Inferior parietal cortex (tissue), 1 donor: ENCODE measurements around the gene ARHGAP22.

Experiments used
- DNase-seq: peaks from one replicate; pipeline ENCODE4 v3.0.0-alpha.2; 2016; ENCODE audit errors: extremely low spot score

ARHGAP22 gene

DNA sequence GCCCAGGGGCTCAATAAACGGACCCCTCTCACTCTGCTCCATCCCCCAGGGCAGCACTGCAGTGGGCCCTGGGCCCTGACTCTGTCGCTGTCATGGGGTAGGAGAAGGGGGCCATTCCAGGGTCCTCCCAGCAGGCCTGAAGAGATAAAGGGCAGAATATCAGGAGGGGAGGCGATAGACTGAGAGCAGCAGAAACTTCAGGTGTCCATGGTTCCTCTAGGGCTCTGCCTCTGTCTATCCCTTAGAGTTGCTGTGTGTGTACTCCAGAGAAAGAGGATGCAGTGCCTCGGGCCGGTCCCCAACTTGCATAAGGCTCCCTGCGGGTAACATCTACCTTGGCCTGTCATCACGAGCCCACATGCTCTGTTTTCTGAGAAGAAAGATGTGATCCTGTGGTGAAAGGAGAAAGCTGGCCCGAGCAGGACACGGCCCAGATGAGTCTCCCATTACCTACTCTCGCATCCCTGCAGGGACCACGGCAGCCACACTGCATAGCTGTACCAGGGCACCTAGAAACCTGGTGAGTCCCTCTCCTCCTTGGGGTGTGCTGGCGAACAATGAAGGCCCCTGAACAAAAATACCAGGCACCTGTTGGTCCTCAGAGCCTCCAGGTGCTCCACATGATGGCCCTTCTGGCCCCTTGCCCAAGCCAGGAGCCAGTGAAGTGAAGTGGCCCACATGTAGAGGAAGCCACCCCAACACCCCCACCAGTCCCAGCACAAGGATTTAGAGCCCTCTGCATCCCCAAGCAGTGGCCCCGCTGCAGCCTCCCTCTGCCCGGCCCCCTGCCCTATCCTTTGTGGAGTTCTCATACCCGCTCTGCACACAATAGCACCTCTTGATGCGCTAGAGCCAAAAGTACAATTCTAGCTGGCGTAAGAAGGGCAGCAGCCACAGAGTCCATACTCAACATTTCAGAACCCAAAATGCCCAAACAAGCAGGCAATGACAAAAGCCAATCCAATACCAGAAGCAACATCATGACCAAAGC lies 106.8 kb downstream of the ARHGAP22 start:
- DNase-seq = no peak

- DNase-seq = no peak
Measured at GRCh38 chr10:48496831-48497779, 107.8 kb downstream of the ARHGAP22 start.

DNA sequence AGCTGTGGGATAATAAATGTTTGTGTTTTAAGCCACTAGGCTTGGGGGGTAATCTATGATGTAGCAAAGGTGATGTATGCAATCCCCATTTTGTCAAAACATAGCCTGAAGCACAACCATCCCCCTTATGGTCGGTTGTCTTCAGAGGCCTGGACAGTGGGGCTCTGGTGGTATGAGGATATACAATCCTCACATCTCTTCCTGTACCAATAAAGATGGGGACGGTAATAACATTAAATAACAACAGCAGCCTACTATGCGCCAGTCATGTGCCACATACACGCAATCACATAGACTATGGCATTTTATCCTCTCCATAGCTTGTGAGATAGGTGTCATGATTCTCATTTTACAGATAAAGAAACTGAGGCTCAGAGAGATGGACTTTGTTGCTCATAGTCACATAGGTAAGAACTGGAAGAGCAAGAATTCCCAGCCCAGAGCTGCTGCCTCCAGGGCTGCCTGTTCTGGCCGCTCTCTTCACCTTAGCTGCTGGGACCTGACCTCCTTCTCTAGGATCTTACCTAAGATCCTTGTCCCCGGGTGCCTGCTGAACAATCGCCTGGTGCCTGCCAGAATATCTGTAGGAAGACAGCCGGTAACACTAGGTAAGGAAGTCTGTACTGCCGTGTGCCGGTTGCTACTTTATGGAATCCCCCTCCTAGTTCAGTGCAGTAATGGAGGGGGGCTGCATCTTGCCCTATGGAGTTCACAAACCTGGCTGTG lies 108.6 kb downstream of the ARHGAP22 start:
- DNase-seq = no peak

GRCh38 chr10:48495282-48496045 lies 109.4 kb downstream of the ARHGAP22 start:
- no peak for DNase-seq

- DNase-seq = no peak
Measured at GRCh38 chr10:48494611-48495010, 110.3 kb downstream of the ARHGAP22 start.

DNA sequence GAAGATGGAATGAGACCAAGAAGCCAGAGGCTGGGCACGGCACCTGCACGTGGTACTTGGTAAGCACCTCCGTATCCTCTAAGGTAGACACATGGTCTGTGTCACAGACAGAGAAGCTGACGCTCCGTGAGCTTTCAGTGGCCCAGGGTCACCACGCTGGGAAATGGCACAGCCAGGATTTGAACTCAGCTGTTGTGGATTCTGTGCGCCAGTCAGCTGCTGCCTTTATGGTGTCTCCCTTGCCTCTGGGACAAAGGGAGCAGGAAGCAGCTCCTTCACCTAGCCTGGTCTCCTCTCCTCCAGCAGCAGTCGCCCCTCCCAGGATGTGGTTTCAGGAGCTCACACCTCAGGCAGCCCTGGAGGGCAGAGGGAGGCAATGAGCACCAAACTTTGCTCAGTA lies 110.8 kb downstream of the ARHGAP22 start:
- no peak for DNase-seq

- no peak for DNase-seq
Measured at GRCh38 chr10:48493083-48493871, 111.6 kb downstream of the ARHGAP22 start.

GRCh38 chr10:48492201-48492600 lies 112.7 kb downstream of the ARHGAP22 start:
- DNase-seq = no peak

DNA sequence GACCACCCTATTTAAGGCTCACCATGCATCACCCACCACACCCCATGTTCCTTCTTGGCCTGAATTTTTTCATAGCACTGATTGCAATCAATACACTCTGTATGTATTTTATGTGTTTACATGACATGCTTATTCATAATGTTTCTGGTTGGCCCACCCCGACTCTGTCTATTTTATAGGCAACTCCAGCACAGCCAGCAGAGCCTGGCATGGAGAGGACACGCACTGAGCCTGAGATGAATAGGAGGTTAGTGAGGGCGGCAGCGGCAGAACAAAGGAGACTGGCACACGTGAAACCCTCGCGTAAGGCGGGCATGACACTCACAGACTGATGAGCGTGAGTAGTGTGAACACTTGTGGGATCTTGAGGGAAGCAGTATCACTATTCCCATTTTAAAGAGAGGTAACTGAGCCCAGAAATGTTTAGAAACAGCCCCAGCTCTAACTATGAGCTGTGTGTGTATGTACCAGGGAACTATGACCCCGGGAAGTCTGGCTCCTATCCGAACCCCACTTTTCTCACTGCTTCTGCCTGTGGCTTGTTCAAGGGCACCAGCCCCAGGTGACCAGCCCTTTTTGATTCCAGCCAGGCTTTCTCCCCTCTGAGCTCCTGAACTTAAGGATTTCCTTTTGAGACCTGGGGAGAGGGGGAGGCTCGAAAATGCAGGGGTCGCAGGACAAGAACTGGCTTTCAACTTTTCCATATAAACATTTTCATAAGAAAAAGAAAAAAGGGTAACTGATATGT lies 113.3 kb downstream of the ARHGAP22 start:
- DNase-seq = no peak

GRCh38 chr10:48490946-48491345 lies 113.9 kb downstream of the ARHGAP22 start:
- no peak for DNase-seq

- DNase-seq = no peak
Measured at GRCh38 chr10:48490571-48490940, 114.3 kb downstream of the ARHGAP22 start.

DNA sequence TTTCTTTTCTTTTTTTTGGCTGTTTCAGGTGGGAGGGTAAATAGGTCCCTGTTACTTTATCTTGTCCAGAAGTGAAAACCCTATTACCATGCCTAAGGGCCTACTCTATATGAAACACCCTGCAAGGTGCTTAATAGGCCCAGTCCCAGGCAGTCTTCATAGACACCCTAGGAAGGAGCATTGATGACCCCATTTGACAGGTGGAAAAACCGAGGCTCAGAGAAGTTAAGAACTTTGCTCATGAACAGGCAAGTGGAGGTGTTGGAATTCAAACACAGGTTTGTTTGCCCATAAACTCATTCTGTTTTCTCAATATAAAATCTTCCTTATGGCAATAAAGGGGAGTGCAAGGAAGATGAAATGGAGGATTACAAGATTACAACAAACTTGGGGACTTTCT lies 115.8 kb downstream of the ARHGAP22 start:
- DNase-seq = no peak

DNA sequence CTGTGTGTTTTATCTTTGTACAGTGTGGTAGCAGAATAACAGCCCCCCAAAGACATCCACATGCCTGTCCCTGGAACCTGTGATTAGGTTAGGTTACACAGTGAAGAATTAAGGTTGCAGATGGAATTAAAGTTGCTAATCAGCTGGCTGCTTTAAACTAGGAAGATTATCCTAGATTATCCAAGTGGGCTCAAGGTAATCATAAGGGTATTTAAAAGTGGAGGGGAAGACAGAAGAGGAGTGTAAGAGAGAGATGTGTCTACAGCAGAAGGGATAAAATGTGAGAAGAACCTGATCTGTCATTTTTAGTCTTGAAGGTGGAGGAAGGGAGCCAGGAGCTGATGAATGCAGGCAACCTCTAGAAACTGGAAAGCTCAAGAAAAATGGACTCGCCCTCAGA lies 117.6 kb downstream of the ARHGAP22 start:
- DNase-seq = no peak

- DNase-seq = no peak
Measured at GRCh38 chr10:48485711-48486110, 119.2 kb downstream of the ARHGAP22 start.

DNA sequence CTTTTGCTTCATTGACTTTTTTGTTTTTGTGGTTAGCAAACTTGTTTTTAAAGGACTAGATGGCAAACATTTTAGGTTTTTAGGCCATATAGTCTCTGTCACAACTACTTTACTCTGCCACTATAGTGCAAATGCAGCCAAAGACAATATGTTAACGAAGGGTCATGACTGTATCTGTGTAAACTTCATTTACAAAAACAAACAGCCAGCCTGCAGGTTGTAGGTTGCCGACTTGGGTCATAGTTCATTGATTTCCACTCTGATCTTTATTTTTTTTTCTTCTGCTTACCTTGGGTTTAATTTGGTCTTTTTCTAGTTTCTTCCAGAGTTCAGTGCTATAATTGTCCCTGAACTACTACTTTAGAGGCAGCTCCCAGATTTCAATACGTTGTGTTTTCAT lies 120.0 kb downstream of the ARHGAP22 start:
- no peak for DNase-seq

GRCh38 chr10:48482207-48482606 lies 122.7 kb downstream of the ARHGAP22 start:
- no peak for DNase-seq

GRCh38 chr10:48481385-48481784 lies 123.5 kb downstream of the ARHGAP22 start:
- no peak for DNase-seq

- no peak for DNase-seq
Measured at GRCh38 chr10:48480397-48481374, 124.2 kb downstream of the ARHGAP22 start.
